ENCODE data around the gene AGPAT1. TPM values are rescaled to one million over a fixed set of nuclear protein-coding genes. Genes with fewer than 3 reads are reported as not detected.

AGPAT1 gene, protein sequence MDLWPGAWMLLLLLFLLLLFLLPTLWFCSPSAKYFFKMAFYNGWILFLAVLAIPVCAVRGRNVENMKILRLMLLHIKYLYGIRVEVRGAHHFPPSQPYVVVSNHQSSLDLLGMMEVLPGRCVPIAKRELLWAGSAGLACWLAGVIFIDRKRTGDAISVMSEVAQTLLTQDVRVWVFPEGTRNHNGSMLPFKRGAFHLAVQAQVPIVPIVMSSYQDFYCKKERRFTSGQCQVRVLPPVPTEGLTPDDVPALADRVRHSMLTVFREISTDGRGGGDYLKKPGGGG
- total RNA-seq (2014; rRNA removed; shearing (Covaris generic)) = 53.5 and 66.1 TPM in 2 replicates

GRCh38 chr6:32175711-32176475, at the start of gene AGPAT1:
Gene AGPAT1 (minus strand): TSS chr6:32176084. CDS start chr6:32171496, 4,588 bp downstream.

GRCh38 chr6:32223258-32224235, 47.7 kb upstream of the AGPAT1 start, which contains the start of gene NOTCH4:
Gene NOTCH4 (minus strand): TSS chr6:32224067. CDS start chr6:32223928, 139 bp downstream.

GRCh38 chr6:32192608-32193039, 16.7 kb upstream of the AGPAT1 start, which contains the start of gene GPSM3:
Gene GPSM3 (minus strand): TSS chr6:32192643. CDS start chr6:32192513, 130 bp downstream.

DNA sequence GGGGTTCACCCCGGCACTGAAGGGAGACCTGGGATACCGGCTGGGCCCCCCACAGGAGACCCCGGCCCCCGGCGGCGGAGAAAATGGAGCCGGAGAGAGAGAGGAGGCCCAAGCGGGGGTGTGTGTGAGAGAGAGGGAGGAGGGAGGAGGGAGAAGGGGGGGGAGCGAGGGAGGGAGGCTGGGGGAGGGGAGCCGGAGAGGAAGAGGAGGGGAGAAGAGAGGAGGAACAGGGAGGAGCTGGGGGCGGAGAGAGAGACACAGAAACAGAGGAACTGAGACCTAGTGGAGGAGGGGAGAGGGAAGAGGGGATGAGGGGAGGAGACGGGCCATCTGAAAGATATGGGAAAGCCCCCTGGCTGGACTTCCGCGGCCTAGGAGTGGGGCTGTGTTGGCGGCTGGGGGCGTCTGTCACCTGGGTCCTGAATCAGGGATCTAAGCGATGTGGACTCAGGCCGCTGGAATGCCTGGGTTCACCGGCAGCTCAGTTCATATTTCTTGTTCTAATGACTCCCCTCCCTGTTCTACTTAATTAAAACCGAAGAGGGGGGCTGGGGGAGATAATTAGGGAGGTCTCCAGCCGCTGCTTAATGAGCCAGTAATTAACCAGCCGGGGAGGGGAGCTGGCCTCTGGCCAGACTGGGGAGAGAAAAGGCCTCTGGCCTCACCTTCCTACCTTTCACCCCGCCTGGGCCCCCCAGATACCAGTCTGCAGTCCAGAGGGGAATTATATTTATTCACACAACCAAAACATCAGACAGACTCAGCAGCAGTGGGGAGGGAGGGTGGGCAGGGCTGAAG, 14.4 kb upstream of the AGPAT1 start, which contains the start of gene PBX2:
Gene PBX2 (minus strand): TSS at position 149 of the 798 bp plus-strand sequence. CDS start 287 bp downstream, outside the sequence.

DNA sequence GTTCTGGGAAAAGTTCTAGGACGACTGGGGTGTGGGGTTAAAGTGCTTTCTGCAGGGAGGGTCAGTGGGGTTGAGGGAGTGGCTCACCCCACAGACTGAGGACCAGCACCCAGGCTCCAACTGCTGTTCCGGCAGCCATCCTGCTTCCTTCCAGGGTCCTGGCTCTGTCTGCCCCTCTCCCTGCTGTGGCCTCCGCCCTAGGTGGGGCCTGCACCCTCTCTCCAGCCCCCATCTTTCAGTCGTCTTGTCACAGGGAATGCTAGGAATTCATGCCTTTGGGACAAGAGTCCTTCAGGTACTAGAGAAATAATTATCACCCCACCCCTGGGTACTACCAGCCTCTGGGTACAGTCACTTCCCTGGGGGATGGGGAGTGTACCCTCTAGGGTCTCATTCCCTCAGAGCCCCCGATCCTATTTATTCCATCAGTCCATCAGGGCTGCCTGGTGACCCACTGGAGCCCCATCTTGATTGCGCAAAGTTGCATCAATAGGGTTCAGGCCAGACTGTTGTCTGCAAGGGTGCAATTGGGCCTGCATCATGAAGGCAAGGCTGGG, 8.3 kb upstream of the AGPAT1 start, which contains the start of gene AGER:
Gene AGER (minus strand): TSS at position 170 of the 557 bp plus-strand sequence. CDS start 31 bp downstream, at position 139.

GRCh38 chr6:32177788-32178546, 2.1 kb upstream of the AGPAT1 start, which contains the start of gene RNF5:
Gene RNF5 (plus strand): TSS chr6:32178405. CDS start chr6:32178512, 107 bp downstream.

DNA sequence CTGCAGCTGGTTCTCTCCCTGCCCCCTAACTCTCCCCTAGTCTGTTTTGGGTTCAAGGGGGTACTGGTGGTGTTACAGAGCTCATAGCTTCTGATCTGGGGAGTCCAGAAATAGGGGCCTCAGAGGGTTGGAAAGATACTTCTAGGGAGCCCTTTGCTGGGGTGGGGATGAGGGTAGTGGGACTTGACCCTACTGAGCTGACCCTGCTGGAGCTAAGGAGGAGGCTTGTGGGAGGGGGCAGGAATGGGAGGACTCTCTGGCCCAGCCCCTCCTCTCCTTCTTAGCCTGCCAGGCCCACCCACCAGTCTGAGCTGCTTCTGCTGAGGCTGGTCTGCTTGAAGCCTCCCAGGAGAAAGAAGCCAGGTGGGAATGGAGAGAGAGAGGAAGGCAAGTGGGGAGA, 11.6 kb downstream of the AGPAT1 start, which contains the start of gene EGFL8:
Gene EGFL8 (plus strand): TSS at position 301 of the 400 bp plus-strand sequence. CDS start 1,571 bp downstream, outside the sequence.

GRCh38 chr6:32153564-32154513, 22.0 kb downstream of the AGPAT1 start, which contains the start of gene PPT2:
Gene PPT2 (plus strand): TSS chr6:32154141. CDS start chr6:32154595, 454 bp downstream.

GRCh38 chr6:32151863-32152768, 23.8 kb downstream of the AGPAT1 start, which contains the start of gene PRRT1:
Gene PRRT1 (minus strand): TSS chr6:32151939. CDS start chr6:32151827, 112 bp downstream.

GRCh38 chr6:32127717-32128592, 47.9 kb downstream of the AGPAT1 start, which contains the start of gene ATF6B:
Gene ATF6B (minus strand): TSS chr6:32128246. CDS start chr6:32128207, 39 bp downstream.

Small RNAs within 50 kb of the gene (small RNA-seq; reads per million reads assigned to genes)
- gene AL662884.1 (not detected), gene MIR6833 (not detected)

Other genes with a start within 250 kb of the AGPAT1 start
- 0.15 TPM in 1 of 2 replicates, not detected in the other for gene C2, start 248.4 kb downstream of the AGPAT1 start, total RNA-seq (2014; rRNA removed; shearing (Covaris generic))
- gene CFB, start 230.0 kb downstream of the AGPAT1 start, total RNA-seq (2014; rRNA removed; shearing (Covaris generic)) = 0.60 and 1.6 TPM in 2 replicates
- 134 and 146 TPM in 2 replicates for gene NELFE, start 217.1 kb downstream of the AGPAT1 start, total RNA-seq (2014; rRNA removed; shearing (Covaris generic))
- gene SKIC2, start 216.9 kb downstream of the AGPAT1 start, total RNA-seq (2014; rRNA removed; shearing (Covaris generic)) = 63.1 and 63.8 TPM in 2 replicates
- gene DXO, start 203.9 kb downstream of the AGPAT1 start, total RNA-seq (2014; rRNA removed; shearing (Covaris generic)) = 19.4 and 23.9 TPM in 2 replicates
- gene C4A, start 194.0 kb downstream of the AGPAT1 start, total RNA-seq (2014; rRNA removed; shearing (Covaris generic)) = 0.94 and 2.3 TPM in 2 replicates
- gene C4B, start 161.3 kb downstream of the AGPAT1 start, total RNA-seq (2014; rRNA removed; shearing (Covaris generic)) = 1.8 and 2.1 TPM in 2 replicates
- not detected in 2 replicates for gene CYP21A2, start 137.7 kb downstream of the AGPAT1 start, total RNA-seq (2014; rRNA removed; shearing (Covaris generic))
- 1.3 and 2.7 TPM in 2 replicates for gene TNXB, start 66.7 kb downstream of the AGPAT1 start, total RNA-seq (2014; rRNA removed; shearing (Covaris generic))
- 15.8 and 22.7 TPM in 2 replicates for gene ATF6B, start 47.8 kb downstream of the AGPAT1 start, total RNA-seq (2014; rRNA removed; shearing (Covaris generic))
- gene FKBPL, start 45.8 kb downstream of the AGPAT1 start, total RNA-seq (2014; rRNA removed; shearing (Covaris generic)) = 5.5 and 6.6 TPM in 2 replicates
- gene PRRT1, start 24.1 kb downstream of the AGPAT1 start, total RNA-seq (2014; rRNA removed; shearing (Covaris generic)) = 0.19 TPM in 1 of 2 replicates, not detected in the other
- 27.3 and 73.0 TPM in 2 replicates for gene PPT2, start 21.9 kb downstream of the AGPAT1 start, total RNA-seq (2014; rRNA removed; shearing (Covaris generic))
- gene EGFL8, start 11.5 kb downstream of the AGPAT1 start, total RNA-seq (2014; rRNA removed; shearing (Covaris generic)) = 5.5 and 12.9 TPM in 2 replicates
- 39.9 and 40.1 TPM in 2 replicates for gene RNF5, start 2.3 kb upstream of the AGPAT1 start, total RNA-seq (2014; rRNA removed; shearing (Covaris generic))
- 0.64 and 2.6 TPM in 2 replicates for gene AGER, start 8.2 kb upstream of the AGPAT1 start, total RNA-seq (2014; rRNA removed; shearing (Covaris generic))
- gene PBX2, start 14.1 kb upstream of the AGPAT1 start, total RNA-seq (2014; rRNA removed; shearing (Covaris generic)) = 19.9 and 33.7 TPM in 2 replicates
- gene GPSM3, start 16.6 kb upstream of the AGPAT1 start, total RNA-seq (2014; rRNA removed; shearing (Covaris generic)) = 13.7 and 15.4 TPM in 2 replicates
- gene NOTCH4, start 48.0 kb upstream of the AGPAT1 start, total RNA-seq (2014; rRNA removed; shearing (Covaris generic)) = 4.6 and 4.7 TPM in 2 replicates
- 0.08 TPM in 1 of 2 replicates, not detected in the other for gene TSBP1, start 195.8 kb upstream of the AGPAT1 start, total RNA-seq (2014; rRNA removed; shearing (Covaris generic))
- not detected in 2 replicates for gene BTNL2, start 231.1 kb upstream of the AGPAT1 start, total RNA-seq (2014; rRNA removed; shearing (Covaris generic))